ENCODE data around the gene FMNL2.

The FMNL2 gene

DNA sequence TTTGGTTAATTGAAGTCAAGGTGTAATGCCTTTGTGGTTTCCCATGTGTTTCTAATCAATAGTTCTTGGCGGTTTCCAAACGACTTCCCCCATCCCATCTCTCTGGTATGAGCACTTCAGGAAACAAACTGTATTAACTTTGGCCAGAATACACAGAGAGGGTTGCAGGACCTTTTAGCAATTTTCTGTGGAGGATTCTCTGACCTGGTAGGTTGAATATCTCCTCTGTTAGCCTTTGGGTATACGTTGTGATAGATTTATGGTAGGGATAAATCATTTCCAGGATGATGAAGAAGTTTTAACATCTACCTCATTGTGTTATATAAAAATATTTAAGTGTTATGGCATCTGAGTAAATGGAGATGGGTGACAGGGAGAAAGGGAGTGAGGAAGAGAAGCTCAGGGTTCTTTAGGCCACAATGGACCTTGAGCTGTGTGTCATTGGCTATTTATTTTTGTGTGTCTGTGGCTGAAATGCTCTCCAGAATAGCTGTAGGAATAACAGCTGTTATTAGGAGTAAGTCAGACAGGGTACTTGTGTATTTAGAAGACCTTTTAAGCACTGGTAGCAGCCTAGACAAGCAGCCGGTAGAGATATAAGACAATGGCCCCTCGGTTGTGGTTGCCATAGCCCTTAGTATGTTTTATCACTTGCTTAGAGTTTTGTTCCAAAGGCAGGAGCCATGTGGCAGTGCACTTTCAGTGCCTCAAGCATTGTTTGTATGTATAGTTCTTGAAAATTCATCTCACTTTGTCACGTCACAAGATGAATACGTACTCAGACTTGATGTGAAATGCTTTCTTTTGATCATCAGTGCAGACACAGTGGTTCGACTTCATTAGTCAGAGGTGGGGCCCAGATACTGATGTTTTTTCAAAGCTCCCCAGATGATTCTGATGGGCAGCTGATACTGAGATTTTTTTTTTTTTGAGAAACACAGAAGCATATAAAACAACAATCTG lies 91.1 kb downstream of the FMNL2 start:
- DNase-seq (ENCODE audit: low read depth) = no peak

DNA sequence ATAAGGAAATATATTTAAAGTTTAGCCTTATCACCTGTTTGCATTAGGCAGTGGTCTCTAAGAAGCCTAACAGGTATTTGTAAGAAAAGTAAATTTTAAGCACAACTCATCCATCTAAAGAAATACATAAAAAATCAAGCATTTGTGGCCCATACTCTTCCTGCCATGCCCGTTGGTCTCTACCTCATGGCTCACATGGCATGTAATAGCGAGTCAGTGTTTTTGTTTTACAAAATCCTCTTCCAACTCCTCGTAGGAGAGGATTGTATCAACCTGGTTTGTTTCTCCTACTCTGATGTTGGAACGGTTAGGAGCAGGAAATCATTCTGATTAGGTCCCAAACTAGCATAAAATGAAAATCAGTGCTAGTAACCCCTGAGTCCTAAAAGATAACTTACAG lies 91.8 kb downstream of the FMNL2 start:
- DNase-seq (ENCODE audit: low read depth) = no peak

- DNase-seq (ENCODE audit: low read depth) = no peak
These were observed 92.9 kb downstream of the FMNL2 start for GRCh38 chr2:152427902-152428301.

GRCh38 chr2:152428800-152429582 lies 94.0 kb downstream of the FMNL2 start:
- no peak for DNase-seq (ENCODE audit: low read depth)

GRCh38 chr2:152430876-152431275 lies 95.9 kb downstream of the FMNL2 start:
- DNase-seq (ENCODE audit: low read depth) = no peak

DNA sequence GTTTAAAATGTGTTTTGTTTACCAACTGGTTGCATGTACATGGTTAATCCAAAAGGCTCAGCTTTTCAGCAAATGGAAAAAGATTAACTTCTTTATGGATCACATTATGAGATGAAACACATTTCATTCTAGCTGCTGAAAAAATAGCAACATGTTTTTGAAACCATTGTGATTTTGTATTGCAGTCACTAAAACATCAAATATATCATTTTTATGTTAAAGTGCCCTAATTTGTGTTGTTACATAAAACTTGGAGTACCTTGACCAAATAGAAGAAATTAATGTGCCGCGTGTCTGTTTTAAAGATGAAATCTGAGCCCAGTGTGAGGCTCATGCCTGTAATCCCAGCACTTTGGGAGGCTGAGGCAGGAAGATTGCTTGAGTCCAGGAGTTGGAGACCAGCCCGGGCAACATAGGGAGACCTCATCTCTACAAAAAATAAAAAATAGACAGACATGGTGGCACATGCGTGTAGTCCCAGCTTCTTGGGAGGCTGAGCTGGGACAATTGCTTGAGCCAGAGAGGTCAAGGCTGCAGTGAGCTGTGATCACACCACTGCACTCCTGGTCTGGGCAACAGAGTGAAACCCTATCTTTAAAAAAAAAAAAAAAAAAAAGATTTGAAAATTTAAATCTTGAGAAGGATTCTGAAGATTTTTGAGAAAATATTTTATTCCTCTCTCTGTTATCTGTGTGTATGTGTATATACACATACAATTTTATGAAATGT lies 96.6 kb downstream of the FMNL2 start:
- no peak for DNase-seq (ENCODE audit: low read depth)

DNA sequence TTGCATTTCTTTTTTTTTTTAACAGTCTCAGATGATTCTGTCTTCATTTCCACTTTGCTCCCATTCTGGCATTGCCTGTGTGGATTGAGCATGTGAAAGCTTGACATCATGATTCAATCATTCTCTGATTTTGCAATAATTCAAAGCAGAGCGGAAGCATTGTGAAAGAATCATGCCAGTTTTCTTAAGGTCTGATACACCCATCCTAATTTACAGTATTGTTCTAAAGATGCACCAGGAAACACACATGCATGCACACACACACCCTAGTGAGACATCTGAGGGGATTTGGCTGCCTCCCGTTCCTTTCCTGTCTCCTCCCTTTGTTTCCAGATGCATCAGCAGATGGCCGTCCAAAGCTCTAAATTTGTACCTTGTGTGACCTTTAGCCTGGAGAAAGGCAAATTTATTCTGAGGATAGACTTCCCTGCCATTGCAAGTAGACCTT lies 97.3 kb downstream of the FMNL2 start:
- no peak for DNase-seq (ENCODE audit: low read depth)

DNA sequence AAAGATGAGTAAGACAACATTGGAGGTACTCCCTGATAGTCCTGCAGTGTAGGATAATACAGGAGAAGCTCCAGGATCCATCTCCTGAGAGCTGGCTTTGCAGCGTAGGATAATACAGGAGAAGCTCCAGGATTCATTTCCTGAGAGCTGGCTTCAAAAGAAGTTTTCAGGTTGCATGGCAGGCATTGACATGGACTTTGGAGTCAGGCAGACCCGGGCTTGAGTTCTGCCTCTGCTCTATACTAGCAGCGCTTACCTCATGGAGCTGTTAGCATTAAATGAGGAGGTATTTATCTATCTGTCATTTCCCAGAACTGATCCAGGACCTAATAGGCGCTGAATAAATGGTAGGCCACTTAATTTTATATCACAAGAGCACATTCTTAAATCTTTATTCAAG lies 97.8 kb downstream of the FMNL2 start:
- DNase-seq (ENCODE audit: low read depth) = no peak

DNA sequence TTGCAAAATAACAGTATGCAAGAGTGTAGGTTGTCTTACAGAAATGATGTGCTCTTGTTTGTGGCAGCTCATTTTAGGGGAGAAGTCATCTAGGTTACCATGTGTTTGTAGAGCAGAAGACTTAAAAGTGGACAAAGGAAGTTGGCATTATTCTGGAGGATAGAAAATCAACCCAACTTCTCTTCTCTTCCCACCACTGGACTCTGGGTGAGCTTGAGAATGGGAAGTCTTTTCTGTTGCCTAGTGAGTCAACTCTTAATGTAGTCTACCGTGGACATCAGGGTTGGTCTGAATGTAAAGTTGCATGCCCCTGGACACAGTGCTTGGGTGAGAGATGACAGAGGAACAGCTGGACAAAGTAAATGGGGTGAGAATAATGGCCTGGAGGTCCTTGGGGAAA lies 98.3 kb downstream of the FMNL2 start:
- DNase-seq (ENCODE audit: low read depth) = no peak

DNA sequence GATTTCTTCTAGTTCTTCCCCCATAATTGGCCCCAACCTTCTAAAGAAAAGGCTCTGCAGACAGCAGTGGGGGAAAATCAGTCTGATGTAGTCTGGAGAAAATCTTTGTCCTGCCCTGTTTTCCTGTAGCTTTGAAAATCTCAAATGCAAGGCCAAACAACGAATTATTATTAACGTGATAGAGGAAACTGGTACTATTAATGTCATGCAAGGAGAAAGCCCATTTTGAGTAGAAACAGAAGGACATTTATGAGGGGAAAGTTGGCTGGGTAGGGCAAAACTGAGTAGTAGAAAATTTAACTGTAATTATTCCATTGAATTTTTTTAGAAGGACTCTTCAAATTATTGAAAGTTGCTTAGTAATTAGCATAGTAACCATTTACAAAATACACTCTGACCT lies 98.8 kb downstream of the FMNL2 start:
- DNase-seq (ENCODE audit: low read depth) = no peak

DNA sequence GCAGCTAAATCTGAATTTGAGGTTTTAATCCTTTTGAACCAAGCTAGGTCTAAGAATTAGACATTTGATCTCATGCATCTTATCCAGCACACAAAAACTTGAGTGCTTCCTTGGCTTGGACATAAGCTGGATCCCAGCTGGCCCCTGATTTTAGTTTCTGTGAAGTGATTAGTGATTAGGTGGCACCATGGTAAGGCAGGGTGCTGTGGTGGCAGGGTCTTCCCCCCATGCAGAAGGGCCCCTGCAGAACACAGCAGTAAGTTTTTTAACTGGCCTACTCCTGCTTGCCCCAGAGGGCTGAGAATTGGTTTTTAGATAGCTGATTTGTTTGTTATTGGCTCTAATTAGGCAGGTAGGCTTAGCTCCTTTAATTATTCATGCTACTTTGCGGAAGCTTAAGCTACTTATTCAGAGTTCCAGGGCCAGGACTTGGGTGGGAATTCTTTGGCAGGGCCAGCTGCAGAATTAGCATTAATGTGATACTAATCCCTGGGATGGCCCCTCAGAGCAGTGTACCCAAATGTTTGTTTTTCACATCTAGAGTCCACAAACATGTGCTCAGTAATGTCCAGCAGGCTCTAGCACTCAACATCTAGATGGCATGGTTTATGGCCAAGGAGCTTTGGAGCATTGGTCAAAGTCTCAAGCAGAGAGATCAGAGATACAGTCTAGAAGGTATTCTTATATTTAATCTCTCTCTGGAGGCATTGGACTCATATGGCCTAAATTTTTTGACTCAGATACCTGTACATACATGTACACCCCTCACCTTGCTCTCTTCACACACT lies 99.6 kb downstream of the FMNL2 start:
- DNase-seq (ENCODE audit: low read depth) = no peak

- no peak for DNase-seq (ENCODE audit: low read depth)
These were observed 101.2 kb downstream of the FMNL2 start for GRCh38 chr2:152436148-152436547.

DNA sequence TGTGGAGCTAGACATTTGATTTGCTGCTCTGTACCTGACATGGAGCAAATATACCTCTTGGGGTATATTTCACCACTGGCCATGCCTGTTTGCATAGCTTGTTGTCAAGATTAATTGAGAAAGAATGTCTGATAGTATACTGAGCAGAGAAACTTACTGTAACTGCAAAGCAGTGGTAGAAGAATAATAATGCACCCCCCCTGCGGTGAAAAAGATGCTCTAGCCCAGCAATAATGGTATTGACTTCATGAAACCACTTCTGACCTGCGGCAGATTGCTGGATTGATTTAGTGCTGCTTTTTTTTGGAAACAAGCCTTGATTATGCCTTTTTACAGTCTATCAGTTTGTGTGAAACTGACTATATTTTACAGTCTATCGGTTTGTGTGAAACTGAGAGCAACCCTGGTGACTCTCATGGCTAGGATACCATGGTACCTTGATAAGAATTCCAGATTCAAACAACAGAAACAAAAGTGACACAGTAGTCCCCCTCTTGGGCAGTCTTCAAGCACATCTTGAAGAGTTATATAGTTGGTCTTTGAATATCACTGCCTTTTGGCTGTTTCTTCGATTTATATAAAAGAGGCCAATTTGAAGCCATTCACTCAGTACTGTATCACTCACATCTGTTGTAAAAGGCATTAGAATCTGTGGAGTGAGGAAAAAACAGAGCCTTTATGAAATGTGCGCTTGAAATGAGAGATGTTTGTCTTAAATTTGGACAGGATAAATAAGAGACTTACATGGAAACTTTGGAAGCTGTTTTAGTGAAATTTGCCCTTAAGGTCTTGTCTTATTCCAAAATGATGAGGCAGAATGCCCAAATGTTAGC lies 102.5 kb downstream of the FMNL2 start:
- DNase-seq (ENCODE audit: low read depth) = no peak

DNA sequence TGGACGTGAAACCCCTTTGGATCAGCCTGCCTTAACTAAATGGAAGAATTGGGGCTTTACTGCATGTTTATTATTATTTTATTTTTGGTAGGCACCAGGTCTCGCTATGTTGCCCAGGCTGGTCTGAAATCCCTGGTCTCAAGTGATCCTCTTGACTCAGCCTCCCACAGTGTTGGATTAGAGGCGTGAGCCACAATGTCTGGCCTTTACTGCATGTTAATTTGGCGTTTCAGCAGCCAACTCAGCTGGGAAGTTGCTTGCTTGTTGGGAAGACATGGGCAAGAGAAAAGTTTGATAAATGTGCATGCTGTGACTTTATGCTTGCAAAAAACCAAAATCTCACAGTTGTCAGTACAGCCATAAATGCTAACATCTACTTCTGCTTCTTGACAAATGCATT lies 105.1 kb downstream of the FMNL2 start:
- DNase-seq (ENCODE audit: low read depth) = no peak

DNA sequence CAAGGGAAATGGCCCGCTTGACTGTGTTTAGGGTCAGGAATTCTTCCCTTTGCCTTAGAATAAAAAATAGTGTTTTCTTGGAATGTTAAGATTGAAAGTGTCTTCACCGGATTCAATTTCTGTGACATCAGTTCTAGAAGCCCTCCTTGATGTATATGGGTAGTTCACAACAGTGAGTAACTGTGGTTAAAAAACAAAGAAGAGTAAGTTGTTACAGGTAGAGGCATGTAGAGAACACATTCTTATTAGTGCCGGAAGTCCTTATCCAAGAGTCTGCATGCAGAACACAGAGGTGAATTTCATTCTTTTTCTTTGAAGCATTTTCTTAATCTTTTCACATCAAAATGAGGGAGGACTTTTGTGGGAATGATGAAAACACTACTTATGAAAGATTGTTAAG lies 105.5 kb downstream of the FMNL2 start:
- DNase-seq (ENCODE audit: low read depth) = no peak

- DNase-seq (ENCODE audit: low read depth) = no peak
These were observed 107.0 kb downstream of the FMNL2 start for GRCh38 chr2:152441961-152442360.

GRCh38 chr2:152443771-152444170 lies 108.8 kb downstream of the FMNL2 start:
- DNase-seq (ENCODE audit: low read depth) = no peak

GRCh38 chr2:152444448-152444847 lies 109.5 kb downstream of the FMNL2 start:
- no peak for DNase-seq (ENCODE audit: low read depth)

DNA sequence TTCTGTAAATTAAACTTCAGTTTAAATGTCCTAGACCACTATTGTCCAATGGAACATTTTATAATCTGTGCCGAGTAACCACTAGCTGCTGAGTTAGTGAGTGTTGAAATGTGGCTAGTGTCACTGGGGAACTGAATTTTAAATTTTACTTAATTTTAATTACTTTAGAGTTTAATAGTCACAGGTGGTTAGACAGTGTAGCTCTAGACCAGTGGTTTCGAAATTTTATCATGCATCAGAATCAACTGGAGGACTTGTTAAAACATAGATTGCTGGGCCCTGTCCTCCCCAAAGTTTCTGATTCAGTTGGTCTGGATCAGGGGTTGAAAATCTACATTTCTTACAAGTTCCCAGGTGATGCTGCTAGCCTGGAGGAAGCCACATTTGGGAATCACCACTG lies 110.4 kb downstream of the FMNL2 start:
- DNase-seq (ENCODE audit: low read depth) = no peak

DNA sequence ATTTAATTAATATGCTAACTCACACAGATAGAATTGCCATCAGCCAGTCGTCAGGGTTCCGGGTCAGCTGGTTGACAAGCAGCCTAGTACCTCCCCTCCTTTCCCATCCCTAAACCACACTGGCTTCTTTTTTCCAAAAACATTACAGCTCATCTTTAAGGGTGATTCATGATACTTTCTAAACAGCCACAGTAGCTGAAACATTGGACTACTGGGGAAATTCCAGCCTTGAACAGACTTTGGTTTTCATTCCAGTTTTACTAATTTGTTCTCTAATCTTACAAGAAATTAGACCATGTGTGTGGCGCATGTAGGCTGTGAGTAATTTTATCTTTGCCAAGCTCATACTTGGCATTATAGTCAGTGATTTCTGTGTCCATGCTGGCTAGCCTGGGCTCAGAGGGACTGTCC lies 110.8 kb downstream of the FMNL2 start:
- no peak for DNase-seq (ENCODE audit: low read depth)

DNA sequence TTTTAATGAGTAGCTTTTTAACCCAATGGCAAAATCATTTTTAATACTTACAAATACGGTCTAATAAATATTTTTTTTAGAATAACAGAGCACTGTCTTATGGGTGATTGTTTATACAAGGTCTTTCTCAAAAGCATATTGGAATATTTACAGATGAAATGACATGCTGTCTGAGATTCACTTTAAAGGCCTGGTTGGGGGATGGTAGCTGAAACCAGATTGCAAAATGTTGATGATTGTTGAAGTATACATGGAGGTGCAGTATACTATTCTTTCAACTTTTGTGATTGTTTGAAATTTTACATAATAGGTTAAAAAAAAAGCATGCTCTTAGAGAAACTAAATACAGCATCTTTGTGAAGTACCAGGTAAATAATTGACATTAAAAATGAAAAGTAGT lies 111.2 kb downstream of the FMNL2 start:
- no peak for DNase-seq (ENCODE audit: low read depth)

Data from activated T-cell treated with anti-CD3 and anti-CD28 coated beads for 1 hour (primary cell).